Uterus (tissue), 4 donors: ENCODE results near the gene ERGIC1. TPM values are rescaled to one million over a fixed set of nuclear protein-coding genes. Genes with fewer than 3 reads are reported as not detected.

Experiments used
- DNase-seq, 2 donors: peaks; one replicate each; pipeline ENCODE4 v3.0.0-alpha.2; 2019 to 2020
- H3K27ac ChIP-seq, 2 donors: fragments of 200-600 bp; sonication (generic); 1 replicate in 1 of 2; 2 replicates in 1 of 2; pipeline ENCODE4 v1.5.1; 2016 to 2018
- H3K27me3 ChIP-seq, 2 donors: fragments of 200-600 bp; sonication (generic); one replicate each; pipeline ENCODE4 v1.5.1; 2018 to 2019; ENCODE audit warnings: control low read depth in 1 of 2
- H3K36me3 ChIP-seq, 2 donors: fragments of 200-600 bp; sonication (generic); one replicate each; pipeline ENCODE4 v1.5.1; 2019; ENCODE audit warnings: control low read depth in 1 of 2
- H3K4me1 ChIP-seq, 2 donors: fragments of 200-600 bp; sonication (generic); one replicate each; pipeline ENCODE4 v1.5.1; 2018 to 2019; ENCODE audit warnings: control low read depth in 1 of 2
- H3K4me3 ChIP-seq, 2 donors: fragments of 200-600 bp; sonication (generic); 1 replicate in 1 of 2; 2 replicates in 1 of 2; pipeline ENCODE4 v1.5.1; 2018 to 2019; ENCODE audit warnings: mild to moderate bottlenecking in 1 of 2
- H3K9me3 ChIP-seq, 2 donors: fragments of 200-600 bp; sonication (generic); one replicate each; pipeline ENCODE4 v1.5.1; 2019; ENCODE audit warnings: control low read depth in 1 of 2
- POLR2A ChIP-seq, 2 donors: fragments of 450-650 bp; IDR thresholded peaks; one replicate each; pipeline ENCODE4 v1.6.1; 2016; ENCODE audit warnings: antibody characterized with exemption in 2 of 2, mild to moderate bottlenecking in 1 of 2, moderate library complexity in 1 of 2
- intact Hi-C: fragments of 100-400 bp; cut with DNase I; formaldehyde crosslinking; loops from one replicate; pipeline ENCODE4 v1.15.1; 2023; ENCODE audit warnings: low total_unique reads
- total RNA-seq, 4 donors: library from RNA; depleted of rRNA in 3 of 4; stranded (reverse); fragments of >200 nt in 3 of 4; gene quantifications; one replicate each; pipeline versions ENCODE4 v1.1.0 to v1.2.4, GENCODE V29; 2014 to 2023
- TF ChIP-seq, protein P1 (sequence below), 4 experiments: fragments of 200-600 bp in 2 of 4; fragments of 450-650 bp in 2 of 4; sonication (generic) in 2 of 4; IDR thresholded peaks; one replicate each; pipeline ENCODE4 v1.5.1; 2016 to 2019; ENCODE audit warnings: antibody characterized with exemption in 4 of 4, mild to moderate bottlenecking in 2 of 4, moderate library complexity in 1 of 4
- donor health status: DM: yes; HTN: yes; CAD: no.

ERGIC1 gene
- total RNA-seq, 4 donors from 2014 or later, result 34.8 to 130 (median 67.7) TPM

DNA sequence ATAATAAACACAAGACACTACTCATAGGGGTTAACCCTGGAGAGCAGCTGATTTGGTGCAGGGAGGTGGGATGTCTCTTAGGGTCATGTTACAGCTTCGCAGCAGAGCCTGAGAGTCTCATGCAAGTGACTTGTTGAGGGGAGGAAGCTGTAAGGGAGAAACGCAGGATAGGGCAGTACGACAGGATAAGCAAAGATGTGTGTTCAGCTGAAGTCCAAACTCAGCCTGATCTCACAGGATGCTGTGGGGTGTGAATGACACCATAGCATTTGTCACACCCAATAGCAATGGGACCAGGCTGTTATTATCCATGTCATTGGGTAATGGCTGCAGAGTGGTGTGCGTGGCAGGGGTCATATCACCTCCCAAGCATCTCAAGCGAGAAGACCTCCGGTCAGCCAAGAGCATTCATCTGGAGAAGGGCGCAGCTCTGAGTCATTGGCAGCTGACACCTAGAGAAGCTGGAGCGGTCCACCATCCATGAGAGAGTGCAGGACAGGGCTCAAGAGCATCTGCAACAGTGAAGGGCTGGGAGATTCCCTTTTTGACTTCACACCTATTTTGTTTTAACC, 76.0 kb downstream of the ERGIC1 start:
- intact Hi-C loops, result loop anchor here (10.0 kb wide), 1 partner anchor 135 kb away; the partner anchor contains the start of gene DUSP1
- Histone ChIP-seq H3K27ac (peak overlapping the region; percentile 59 to 74), H3K4me3 (no peak overlapping the region), H3K4me1 (peaks cover 0 to 5% of the 10 kb centered on the region in 2 donors), H3K27me3 (no peaks in the 10 kb centered on the region), H3K9me3 (no peaks in the 10 kb centered on the region), H3K36me3 (no peaks in the 10 kb centered on the region)
- no peak for DNase-seq
- TF ChIP-seq, protein P1, sequence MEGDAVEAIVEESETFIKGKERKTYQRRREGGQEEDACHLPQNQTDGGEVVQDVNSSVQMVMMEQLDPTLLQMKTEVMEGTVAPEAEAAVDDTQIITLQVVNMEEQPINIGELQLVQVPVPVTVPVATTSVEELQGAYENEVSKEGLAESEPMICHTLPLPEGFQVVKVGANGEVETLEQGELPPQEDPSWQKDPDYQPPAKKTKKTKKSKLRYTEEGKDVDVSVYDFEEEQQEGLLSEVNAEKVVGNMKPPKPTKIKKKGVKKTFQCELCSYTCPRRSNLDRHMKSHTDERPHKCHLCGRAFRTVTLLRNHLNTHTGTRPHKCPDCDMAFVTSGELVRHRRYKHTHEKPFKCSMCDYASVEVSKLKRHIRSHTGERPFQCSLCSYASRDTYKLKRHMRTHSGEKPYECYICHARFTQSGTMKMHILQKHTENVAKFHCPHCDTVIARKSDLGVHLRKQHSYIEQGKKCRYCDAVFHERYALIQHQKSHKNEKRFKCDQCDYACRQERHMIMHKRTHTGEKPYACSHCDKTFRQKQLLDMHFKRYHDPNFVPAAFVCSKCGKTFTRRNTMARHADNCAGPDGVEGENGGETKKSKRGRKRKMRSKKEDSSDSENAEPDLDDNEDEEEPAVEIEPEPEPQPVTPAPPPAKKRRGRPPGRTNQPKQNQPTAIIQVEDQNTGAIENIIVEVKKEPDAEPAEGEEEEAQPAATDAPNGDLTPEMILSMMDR (IDR thresholded peaks at IDR 0.05), result no peak
- TF ChIP-seq POLR2A (IDR thresholded peaks at IDR 0.05), result no peak

GRCh38 chr5:172910828-172911627, 77.0 kb downstream of the ERGIC1 start:
- Histone ChIP-seq H3K4me1 (peaks cover 0 to 3% of the 10 kb centered on the region in 2 donors), H3K36me3 (no peaks in the 10 kb centered on the region), H3K9me3 (no peaks in the 10 kb centered on the region), H3K27me3 (no peaks in the 10 kb centered on the region), H3K4me3 (no peak overlapping the region), H3K27ac (peak overlapping the region; percentile 59 to 74)
- intact Hi-C loops, result no loop called here
- DNase-seq, result peak; percentile 71 to 91
- TF ChIP-seq POLR2A (IDR thresholded peaks at IDR 0.05), result peak in 1 of 2 donors; percentile 6
- TF ChIP-seq, protein P1 (IDR thresholded peaks at IDR 0.05), result peak in 3 of 4 experiments; percentile 6 to 48 (median 26)

GRCh38 chr5:172911628-172911880, 77.5 kb downstream of the ERGIC1 start:
- no peak for DNase-seq
- Histone ChIP-seq H3K36me3 (no peaks in the 10 kb centered on the region), H3K4me1 (no peaks in the 10 kb centered on the region), H3K9me3 (no peaks in the 10 kb centered on the region), H3K27me3 (no peaks in the 10 kb centered on the region), H3K4me3 (no peak overlapping the region), H3K27ac (peak overlapping the region; percentile 59 to 74)
- intact Hi-C loops, result no loop called here
- TF ChIP-seq, protein P1 (IDR thresholded peaks at IDR 0.05), result no peak
- TF ChIP-seq POLR2A (IDR thresholded peaks at IDR 0.05), result no peak

GRCh38 chr5:172911976-172912375, 77.9 kb downstream of the ERGIC1 start:
- intact Hi-C loops, result no loop called here

More at GRCh38 chr5:172911976-172912375, 77.9 kb downstream of the ERGIC1 start:
- Histone ChIP-seq H3K4me3 (no peak overlapping the region), H3K4me1 (no peaks in the 10 kb centered on the region), H3K27ac (peak overlapping the region; percentile 59 to 74), H3K36me3 (no peaks in the 10 kb centered on the region), H3K27me3 (no peaks in the 10 kb centered on the region), H3K9me3 (no peaks in the 10 kb centered on the region)
- no peak for TF ChIP-seq POLR2A (IDR thresholded peaks at IDR 0.05)
- TF ChIP-seq, protein P1 (IDR thresholded peaks at IDR 0.05), result no peak
- DNase-seq, result no peak
